PFSK-1 (cell line): Measurements from ENCODE around the gene BAK1.

Experiments
- POLR2AphosphoS5 ChIP-seq: IDR thresholded peaks from 2 replicates; pipeline ENCODE4 v1.6.1; 2012; ENCODE audit warnings: low read depth, mild to moderate bottlenecking, control low read depth, low read length, moderate library complexity
- SIN3A ChIP-seq: IDR thresholded peaks from 2 replicates; pipeline ENCODE4 v1.6.1; 2012; ENCODE audit warnings: mild to moderate bottlenecking, low read length, moderate library complexity, borderline replicate concordance; ENCODE audit not compliant: insufficient read depth
- TAF1 ChIP-seq: IDR thresholded peaks from 2 replicates; pipeline ENCODE4 v1.6.1; 2012; ENCODE audit warnings: low read length, control low read depth, borderline replicate concordance; ENCODE audit not compliant: insufficient read depth

DNA sequence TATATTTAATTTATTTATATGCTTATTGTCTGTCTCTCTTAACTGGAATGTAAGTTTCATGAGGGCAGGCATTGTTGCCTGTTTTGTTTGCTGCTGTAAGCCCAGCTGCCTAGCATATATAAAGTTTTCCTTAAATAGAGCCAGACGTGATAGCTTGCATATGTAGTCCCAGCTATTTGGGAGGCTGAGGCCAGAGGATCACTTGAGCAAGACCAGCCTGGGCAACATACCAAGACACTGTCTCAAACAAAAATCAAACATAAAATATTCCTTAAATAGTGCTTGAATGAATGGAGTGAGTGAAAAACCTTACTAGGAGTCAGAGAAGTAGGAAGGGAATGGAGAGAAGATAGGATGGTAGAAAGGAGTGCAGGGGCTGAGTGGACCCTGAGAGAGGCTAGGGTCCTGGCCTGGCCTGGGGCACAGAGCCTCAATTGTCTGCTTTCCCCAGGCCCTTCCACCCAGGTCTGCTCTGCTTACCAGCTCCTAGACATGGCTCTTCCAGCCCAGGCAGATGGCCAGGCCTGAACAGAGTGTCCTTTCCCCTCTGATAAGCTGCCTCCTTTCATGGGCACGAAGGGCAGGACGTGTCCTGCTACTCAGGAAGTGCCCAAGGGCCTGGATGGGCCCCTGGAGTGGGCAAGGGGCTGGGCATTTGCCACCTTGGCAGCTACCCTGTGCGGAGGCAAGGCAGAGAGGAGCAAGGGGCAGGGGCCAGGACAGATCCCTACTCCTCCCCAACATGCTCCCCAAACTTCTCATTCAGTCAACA is 17.7 kb upstream of the BAK1 start:
- TF ChIP-seq POLR2AphosphoS5 (no peak), SIN3A (no peak), TAF1 (no peak)
